Fibroblast of pulmonary artery (primary cell): ENCODE results near the gene FLACC1.
"Not testable (repeated sequence)": the region's sequence is repeated elsewhere in the genome, so short reads cannot be mapped to it uniquely, and the experiment has no call there.

ENCODE experiments used
- DNase-seq: peaks from one replicate; pipeline ENCODE4 v3.0.0-alpha.2; 2010; ENCODE audit warnings: low read depth
- H3K4me3 ChIP-seq: replicated peaks from 2 replicates; pipeline ENCODE4 v1.5.1; 2011; ENCODE audit warnings: low read depth, mild to moderate bottlenecking, control low read depth, low read length, moderate library complexity
- TF ChIP-seq, protein P1 (sequence below): IDR thresholded peaks from 2 replicates; pipeline ENCODE4 v1.5.1; 2011; ENCODE audit warnings: mild to moderate bottlenecking, control low read depth, low read length, inconsistent platforms; ENCODE audit errors: missing control alignments

Gene FLACC1

DNA sequence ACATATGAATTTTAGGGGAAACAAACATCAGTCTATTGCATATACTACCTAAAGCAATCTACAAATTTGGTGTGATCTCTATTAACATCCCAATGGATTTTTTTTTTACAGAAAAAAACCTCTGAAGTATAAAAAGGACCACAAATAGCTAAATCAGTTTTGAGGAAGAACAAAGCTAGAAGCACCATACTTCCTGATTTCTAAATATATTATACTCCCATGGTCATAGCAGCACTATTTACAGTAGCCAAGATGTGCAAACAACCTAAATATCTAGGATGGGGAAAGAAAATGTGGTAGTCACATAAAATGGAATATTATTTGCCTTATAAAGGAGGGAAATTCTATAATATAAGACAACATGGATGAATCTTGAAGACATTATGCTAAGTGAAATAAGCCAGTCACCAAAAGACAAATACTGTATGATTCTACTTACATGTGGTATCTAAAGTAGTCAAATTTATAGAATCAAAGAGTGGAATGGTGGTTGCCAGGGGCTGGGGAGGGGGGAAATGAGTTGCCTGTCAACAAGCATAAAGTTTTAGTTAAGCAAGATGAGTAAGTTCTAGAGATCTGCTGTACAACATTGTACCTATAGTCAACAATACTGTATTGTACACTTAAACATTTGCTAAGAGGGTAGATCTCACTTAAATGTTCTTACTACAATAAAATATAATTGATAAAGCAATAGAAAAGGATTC lies 114.4 kb downstream of the FLACC1 start:
- no peak overlapping the region for H3K4me3 ChIP-seq
- DNase-seq = no peak
- TF ChIP-seq, protein P1, sequence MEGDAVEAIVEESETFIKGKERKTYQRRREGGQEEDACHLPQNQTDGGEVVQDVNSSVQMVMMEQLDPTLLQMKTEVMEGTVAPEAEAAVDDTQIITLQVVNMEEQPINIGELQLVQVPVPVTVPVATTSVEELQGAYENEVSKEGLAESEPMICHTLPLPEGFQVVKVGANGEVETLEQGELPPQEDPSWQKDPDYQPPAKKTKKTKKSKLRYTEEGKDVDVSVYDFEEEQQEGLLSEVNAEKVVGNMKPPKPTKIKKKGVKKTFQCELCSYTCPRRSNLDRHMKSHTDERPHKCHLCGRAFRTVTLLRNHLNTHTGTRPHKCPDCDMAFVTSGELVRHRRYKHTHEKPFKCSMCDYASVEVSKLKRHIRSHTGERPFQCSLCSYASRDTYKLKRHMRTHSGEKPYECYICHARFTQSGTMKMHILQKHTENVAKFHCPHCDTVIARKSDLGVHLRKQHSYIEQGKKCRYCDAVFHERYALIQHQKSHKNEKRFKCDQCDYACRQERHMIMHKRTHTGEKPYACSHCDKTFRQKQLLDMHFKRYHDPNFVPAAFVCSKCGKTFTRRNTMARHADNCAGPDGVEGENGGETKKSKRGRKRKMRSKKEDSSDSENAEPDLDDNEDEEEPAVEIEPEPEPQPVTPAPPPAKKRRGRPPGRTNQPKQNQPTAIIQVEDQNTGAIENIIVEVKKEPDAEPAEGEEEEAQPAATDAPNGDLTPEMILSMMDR = no peak

DNA sequence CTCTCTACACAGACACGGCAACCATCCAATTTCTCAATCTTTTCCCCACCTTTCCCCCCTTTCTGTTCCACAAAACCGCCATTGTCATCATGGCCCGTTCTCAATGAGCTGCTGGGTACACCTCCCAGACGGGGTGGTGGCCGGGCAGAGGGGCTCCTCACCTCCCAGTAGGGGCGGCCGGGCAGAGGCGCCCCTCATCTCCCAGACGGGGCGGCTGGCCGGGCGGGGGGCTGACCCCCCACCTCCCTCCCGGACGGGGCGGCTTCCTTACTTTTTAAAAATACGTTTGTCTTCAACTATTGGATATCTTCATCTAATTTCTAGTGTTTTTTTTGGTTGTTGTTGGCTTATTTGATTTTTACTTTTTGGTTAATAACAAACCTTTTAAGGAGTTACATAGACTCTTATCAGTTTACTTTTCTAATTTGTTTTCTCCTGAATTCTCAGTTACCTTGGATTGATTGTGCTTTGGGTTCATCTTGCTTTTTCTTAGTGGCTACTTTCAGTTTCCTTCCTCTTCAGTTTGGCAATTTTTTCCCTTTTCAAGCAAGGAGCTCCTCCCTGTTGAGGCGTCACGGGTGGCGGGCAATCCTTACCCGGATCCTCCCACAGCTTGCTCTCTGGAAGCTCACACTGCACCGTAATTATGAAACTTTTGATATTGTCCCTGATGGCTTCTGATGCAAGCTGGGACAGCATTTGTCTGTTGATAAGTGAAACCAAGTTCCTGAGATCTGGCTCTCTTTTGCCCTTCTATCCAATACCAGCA lies 117.8 kb downstream of the FLACC1 start:
- not testable (repeated sequence) for H3K4me3 ChIP-seq, DNase-seq
